Activated gamma-delta T cell treated with Interleukin-2 at 50 U/mL for 16 hours (primary cell): ENCODE results near the gene SERPINE1.
"Not testable (repeated sequence)": the region's sequence is repeated elsewhere in the genome, so short reads cannot be mapped to it uniquely, and the experiment has no call there.

Experiments used
- DNase-seq: peaks from one replicate; pipeline ENCODE4 v3.0.0-alpha.2; 2020

SERPINE1 gene

DNA sequence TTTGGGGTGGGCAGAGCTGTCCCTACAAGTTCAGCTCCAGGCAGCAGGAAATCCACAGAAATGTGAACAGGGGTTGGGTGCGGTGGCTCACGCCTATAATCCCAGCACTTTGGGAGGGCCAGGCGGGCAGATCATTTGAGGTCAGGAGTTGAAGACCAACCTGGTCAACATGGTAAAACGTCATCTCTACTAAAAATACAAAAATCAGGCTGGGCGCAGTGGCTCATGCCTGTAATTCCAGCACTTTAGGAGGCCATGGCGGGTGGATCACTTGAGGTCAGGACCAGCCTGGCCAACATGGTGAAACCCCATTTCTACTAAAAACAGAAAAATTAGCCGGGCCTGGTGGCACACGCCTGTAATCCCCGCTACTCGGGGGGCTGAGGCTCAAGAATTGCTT is 23.2 kb upstream of the SERPINE1 start:
- not testable (repeated sequence) for DNase-seq

DNA sequence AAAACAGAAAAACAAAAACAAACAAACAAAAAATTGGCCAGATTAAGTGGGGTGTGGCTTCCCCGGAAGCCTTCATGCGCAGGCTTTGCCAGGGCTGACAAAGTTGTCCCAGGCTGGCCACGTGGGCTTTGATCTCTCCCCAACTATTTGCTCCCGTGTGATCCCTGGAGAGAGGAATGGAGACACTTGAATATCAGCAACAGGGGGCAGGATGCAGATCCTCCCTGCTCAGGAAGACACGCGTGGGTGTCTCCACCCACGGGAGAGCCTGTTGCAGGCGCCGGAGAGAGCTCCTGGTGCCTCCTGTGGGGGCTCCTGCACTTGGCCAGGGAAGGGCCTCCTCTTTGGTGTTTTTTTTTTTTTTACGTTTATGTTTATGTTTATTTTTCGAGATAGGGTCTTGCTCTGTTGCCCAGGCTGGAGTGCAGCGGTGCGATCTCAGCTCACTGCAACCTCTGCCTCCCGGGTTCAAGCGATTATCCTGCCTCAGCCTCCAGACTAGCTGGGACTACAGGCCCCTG is 22.7 kb upstream of the SERPINE1 start:
- no peak for DNase-seq

DNA sequence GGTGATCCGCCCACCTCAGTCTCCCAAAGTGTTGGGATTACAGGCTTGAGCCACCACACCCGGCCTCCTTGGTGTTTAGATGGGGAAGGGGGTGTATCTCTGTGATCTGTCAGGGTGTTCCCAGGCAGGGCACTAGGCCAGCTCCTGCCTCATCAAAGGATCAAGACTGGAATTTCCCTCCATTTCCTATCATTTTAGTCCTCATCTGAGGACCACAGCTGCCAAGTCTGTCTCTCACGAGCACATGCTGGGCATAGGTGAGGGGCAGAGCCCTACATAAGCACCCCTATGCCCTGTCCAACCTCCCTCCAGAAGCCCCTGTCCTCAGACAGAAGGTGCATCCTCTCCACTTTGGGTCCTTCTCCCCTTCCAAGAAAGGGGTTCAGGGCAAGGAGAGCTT is 22.1 kb upstream of the SERPINE1 start:
- DNase-seq: no peak

DNA sequence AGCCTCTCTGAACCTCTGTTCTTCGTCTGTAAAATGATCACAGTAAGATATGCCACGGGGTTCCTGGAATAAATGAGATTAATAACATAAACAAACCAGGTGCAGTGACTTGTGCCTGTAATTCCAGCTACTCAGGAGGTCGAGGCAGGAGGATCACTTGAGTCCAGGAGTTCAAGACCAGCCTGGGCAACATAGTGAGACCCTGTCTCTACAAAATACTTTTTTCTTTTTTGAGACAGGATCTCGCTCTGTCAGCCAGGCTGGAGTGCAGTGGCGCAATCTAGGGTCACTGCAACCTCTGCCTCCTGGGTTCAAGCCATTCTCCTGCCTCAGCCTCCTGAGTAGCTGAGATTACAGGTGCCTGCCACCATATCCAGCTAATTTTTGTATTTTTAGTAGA is 21.7 kb upstream of the SERPINE1 start:
- not testable (repeated sequence) for DNase-seq

- DNase-seq: no peak
Observed at GRCh38 chr7:101106386-101106785, 20.5 kb upstream of the SERPINE1 start.

DNA sequence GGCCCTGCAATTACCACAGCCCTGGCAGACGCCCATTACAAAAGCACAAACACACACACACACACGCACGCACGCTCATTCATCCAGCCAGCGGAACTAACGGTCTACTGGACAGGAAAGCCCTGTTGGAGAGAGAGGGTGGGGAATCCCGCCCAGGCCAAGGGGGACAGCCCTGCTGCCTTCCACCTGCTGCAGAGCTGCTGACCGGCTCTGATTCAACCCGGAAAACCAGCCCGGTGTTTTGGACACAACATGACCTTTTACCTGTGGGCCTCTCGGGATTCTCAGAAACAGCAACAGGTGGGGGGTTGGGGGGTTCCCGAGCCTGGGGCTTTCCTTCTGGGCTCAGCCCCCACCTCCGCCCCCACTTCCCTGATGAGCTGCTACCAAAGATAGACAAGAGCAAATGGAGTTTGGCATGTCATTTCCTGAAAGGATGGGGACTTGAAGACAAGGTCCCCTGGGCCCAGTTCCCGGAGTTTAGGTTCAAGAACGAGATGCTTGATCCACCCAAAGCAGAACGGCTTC is 18.5 kb upstream of the SERPINE1 start:
- no peak for DNase-seq

- no peak for DNase-seq
Observed at GRCh38 chr7:101108961-101109360, 17.9 kb upstream of the SERPINE1 start.

DNA sequence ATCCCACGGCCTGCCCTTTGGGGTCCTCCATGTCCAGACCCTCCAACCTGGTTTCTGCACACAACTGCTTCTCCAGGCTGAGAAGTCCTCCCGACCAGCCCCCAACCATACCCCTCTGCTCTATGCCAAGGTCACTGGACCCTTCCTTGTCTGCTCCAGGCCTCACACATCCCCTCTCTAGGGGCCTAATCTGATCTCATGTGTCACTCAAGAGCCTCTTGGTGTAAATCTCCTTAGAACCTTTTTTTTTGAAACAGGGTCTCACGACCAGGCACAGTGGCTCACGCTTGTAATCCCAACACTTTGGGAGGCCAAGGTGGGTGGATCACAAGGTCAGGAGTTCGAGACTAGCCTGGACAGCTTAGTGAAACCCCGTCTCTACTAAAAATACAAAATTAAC is 17.5 kb upstream of the SERPINE1 start:
- no peak for DNase-seq

DNA sequence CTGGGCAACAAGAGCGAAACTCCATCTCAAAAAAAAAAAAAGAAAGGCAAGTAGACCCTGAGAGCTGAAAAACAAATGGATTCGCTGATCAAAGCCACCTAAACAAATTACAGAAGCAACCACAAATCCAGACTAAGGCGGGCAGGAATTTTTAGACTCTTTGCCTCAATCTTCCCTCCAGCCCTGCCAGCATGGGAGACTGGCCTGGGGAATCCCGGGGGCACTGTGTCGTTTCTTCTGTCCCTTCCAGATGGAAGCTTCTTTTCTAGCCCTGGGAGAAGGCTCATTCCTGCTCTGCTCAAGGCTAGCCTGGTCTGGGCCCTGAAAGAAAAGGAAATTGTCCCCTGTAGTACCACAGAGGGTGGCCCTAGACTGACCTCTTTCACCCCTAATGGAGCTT is 15.6 kb upstream of the SERPINE1 start:
- no peak for DNase-seq

- no peak for DNase-seq
Observed at GRCh38 chr7:101112233-101112632, 14.7 kb upstream of the SERPINE1 start.

- not testable (repeated sequence) for DNase-seq
Observed at GRCh38 chr7:101113140-101113539, 13.8 kb upstream of the SERPINE1 start.

GRCh38 chr7:101113836-101114235 is 13.1 kb upstream of the SERPINE1 start:
- DNase-seq: no peak

GRCh38 chr7:101114492-101114891 is 12.4 kb upstream of the SERPINE1 start:
- no peak for DNase-seq

DNA sequence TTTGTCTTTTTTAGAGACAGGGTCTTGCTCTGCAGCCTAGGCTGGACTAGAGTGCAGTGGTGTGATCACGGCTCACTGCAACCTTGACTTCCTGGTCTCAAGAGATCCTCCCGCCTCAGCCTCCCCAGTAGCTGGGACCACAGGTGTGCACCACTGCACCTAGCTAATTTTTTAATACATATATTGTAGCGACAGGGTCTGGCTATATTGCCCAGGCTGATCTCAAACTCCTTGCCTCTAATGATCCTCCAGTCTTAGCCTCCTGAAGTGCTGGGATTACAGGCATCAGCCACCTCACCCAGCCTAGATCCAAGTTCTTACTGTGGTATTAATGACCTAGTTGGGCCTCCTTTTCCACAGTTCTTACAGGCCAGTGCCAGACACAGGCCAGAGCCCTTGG is 11.7 kb upstream of the SERPINE1 start:
- no peak for DNase-seq

GRCh38 chr7:101116898-101117297 is 10.0 kb upstream of the SERPINE1 start:
- DNase-seq: no peak

- DNase-seq: no peak
Observed at GRCh38 chr7:101118856-101119255, 8.0 kb upstream of the SERPINE1 start.

DNA sequence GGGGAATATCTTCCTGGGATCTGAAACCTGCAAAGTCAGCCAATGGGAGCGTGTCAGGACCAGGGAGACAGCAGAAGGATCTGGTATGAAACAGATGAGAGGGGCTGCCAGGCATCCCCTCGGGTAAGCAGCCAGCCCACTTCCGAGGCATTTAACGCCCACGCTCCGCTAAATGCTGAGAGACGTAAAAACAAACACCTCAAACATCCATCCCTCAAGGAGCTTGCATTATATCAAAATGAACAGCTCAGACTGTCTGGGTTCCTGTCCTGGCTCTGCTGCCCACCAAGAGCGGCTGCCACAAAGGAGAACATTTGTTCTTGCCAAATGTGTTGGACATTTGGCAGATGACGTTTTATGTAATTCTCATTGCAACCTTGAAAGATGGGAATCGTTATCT is 7.0 kb upstream of the SERPINE1 start:
- DNase-seq: no peak

DNA sequence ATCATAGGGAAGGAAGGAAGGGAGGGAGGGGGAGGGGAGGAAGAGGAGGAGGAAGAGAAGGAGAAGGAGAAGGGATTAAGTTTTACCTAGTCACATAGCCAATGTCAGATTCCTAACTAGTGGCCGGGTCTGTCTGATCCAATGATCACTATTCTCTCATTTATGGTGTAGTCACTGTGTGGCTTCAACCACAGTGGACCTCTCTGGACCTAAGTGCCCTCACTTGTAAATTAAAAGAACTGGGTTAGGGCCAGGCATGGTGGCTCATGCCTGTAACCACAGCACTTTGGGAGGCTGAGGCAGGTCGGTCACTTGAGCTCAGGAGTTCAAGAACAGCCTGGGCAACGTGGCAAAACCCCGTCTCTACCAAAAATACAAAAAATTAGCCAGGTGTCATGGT is 6.6 kb upstream of the SERPINE1 start:
- DNase-seq: no peak

- not testable (repeated sequence) for DNase-seq
Observed at GRCh38 chr7:101121631-101121990, 5.3 kb upstream of the SERPINE1 start.

DNA sequence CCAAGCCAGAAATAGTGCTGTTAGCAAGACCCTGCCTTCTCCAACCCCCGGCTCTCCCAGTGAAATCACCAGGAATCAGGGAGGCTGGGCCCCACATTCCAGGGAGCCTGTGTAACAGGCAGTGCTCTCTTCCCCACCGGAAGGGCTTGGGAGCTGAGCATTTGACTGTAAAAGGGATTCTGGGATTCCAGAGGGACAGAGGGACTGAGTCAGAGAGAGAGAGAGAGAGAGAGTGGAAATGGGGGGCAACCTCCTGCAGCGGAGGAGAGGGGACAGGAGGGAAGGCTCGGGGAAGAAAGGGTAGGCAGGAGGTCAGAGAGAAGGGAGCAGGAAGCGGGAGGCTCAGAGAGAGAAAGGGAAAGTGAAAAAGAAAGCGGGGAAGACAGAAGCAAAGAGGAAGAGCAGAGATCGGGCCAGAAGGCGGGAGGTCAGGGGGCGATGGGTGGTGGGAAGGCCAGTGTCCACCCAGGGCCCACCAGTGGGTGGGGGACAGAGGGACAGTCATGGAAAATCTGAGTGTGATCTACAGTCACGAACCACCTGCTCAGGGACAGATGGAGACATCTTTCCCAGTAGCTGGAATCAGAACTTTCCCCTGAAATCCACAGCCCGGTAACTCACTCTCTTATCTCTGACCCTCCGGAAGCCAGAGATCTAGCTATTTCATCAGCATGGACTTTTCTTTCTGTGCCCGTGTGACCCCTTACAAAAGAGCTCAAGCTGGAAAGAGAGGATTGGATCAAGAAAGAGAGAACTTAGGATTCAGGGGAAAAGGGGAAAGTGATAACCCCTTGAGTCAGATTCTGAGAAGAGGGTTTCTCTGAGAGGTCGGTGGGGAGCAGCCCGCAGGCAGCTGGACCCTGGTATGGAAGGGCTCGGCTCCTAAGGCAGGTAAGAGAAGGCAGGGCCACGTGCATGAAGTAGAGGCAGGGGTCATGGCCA is 4.6 kb upstream of the SERPINE1 start:
- DNase-seq: no peak

DNA sequence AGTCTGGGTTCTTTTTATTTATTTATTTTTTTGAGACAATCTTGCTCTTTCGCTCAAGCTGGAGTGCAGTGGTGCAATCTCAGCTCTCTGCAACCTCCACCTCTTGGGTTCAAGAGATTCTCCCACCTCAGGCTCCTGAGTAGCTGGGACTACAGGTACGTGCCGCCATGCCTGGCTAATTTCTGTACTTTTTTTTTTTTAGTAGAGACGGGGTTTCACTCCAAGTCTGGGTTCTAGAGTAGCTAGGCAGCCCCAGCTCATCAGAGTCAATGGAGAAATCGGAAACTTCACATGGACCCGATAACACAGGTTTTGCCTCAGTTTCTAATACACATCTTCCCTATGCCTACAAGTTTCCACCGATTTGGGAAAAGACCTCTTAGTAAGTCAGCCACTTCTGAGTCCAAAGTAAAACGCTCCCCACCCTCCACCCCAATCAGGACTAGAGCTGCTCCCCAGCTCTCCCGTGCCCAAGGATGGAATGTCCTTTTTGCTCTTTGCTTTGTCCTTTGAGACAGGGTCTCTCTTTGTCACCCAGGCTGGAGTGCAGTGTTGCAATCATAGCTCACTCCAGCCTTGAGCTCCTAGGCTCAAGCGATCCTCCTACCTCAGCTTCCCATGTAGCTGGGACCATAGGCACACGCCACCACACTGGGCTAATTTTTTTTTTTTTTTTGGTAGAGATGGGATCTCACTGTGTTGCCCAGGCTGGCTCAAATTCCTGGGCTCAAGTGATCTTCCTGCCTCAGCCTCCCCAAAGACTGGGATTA is 3.8 kb upstream of the SERPINE1 start:
- no peak for DNase-seq

GRCh38 chr7:101123703-101124068 is 3.2 kb upstream of the SERPINE1 start:
- DNase-seq: no peak

DNA sequence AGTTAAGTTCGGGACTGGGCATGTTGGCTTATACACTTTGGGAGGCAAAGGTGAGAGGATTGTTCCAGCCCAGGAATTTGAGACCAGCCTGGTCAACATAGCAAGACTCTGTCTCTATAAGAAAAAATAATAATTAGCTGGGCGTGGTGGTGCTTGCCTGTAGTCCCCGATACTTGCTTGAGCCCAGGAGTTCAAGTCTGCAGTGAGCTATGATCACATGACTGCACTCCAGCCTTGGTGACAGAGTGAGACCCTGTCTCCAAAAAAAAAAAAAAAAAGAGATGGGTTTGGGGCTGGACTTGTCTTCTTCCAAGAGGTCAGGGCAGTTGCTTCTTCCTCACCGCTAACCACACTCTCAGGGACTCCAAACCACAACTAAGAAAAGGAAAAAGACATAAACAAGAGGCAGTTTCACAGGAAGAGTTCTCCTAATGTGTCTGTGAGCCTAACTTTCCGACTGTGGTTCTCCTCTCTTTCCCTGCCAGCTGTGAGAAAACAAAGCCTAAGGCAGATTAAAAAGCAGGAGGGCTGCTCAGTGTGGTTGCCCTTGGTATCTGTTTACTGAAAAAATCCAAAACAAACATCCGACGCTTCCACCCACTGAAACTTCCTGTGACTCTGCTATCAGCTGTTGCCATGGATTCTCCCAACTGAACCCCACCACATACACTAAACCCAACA is 2.4 kb upstream of the SERPINE1 start:
- no peak for DNase-seq
